Esophagus mucosa (tissue), 1 donor: ENCODE results near the gene CACNG6. TPM values are rescaled to one million over a fixed set of nuclear protein-coding genes. Genes with fewer than 3 reads are reported as not detected.
"Not testable (repeated sequence)": the region's sequence is repeated elsewhere in the genome, so short reads cannot be mapped to it uniquely, and the experiment has no call there.

Experiments used
- ATAC-seq: fragments of 200-7000 bp; cut with Tn5 transposase; one replicate; pipeline ENCODE4 v1.9.1; 2020
- total RNA-seq: library from RNA; stranded (reverse); gene quantifications from one replicate; pipeline ENCODE4 v1.2.4, GENCODE V29; 2023
- donor health status: DM: yes; HTN: yes; CAD: no.

The CACNG6 gene
- total RNA-seq: not detected

GRCh38 chr19:53991224-53992113 is at the start of gene CACNG6:
TSS of gene CACNG6 (plus strand) at chr19:53991637. CDS start at chr19:53992878, 1,241 bp downstream.
- no peak for ATAC-seq

DNA sequence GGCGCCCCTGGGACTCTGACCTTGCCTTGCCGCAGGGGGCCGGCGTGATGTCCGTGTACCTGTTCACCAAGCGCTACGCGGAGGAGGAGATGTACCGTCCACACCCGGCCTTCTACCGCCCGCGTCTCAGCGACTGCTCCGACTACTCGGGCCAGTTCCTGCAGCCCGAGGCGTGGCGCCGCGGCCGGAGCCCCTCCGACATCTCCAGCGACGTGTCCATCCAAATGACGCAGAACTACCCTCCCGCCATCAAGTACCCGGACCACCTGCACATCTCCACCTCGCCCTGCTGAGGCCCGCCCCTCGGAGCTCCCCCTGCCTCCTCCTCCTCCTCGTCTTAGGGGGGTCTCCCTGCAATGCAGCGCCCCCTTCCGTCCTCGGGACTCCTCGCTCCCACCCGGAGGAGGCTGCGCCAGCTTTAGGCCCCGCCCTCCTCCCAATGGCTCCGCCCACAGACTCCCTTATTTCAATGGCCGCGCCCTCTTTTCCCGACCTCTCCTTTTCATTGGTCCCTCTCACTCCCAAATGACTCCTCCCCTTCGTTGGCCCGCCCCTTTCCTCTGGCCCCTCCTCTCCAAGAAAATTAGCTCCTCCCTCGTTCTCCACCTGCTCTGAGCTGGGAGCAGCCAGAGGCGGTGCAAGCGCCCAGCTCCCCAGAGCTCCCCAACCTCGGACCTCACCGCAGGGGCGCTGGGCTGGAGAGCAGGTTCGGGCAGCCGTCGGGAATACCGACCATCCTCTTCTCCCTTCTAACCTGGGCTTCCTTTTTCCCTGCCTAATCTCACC is 49.2 kb upstream of the CACNG6 start:
- no peak for ATAC-seq

GRCh38 chr19:53944416-53944815 is 47.0 kb upstream of the CACNG6 start:
- ATAC-seq: no peak

DNA sequence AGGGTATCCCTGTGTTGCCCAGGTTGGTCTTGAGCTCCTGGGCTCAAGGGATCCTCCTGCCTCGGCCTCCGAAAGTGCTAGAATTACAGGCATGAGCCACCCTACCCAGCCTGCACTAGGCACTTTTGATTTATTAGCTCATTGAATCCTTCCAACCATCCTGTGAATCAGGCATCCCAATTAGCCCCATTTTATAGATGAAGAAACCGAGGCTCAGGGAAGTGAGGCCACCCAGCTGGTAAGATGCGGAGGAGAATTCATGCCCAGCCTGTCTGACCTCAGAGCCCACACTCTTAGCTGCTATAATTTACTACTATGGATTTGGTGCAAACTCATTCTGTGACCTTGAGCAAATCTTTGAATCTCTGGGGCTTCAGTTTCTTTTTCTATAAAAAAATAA is 46.5 kb upstream of the CACNG6 start:
- no peak for ATAC-seq

DNA sequence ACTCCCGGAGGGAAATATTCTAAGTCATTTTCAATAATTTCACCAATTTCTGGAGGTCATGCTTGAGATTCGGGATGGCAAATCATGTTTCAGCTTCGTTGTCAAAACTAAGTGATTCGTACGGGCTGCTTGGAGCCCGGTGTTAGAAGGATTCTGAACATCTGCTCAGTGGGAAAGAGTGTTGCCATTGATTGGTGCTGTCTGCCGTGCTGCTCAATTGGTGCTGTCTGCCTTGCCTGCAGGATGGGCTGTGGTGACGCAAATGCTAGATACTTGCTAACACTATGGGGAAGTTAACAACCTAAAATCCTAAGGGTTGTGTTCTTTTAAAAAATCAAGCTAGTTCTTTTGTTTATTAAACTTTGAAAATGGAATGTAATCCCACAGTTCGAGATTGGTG is 46.0 kb upstream of the CACNG6 start:
- no peak for ATAC-seq

GRCh38 chr19:53945998-53946397 is 45.4 kb upstream of the CACNG6 start:
- no peak for ATAC-seq

DNA sequence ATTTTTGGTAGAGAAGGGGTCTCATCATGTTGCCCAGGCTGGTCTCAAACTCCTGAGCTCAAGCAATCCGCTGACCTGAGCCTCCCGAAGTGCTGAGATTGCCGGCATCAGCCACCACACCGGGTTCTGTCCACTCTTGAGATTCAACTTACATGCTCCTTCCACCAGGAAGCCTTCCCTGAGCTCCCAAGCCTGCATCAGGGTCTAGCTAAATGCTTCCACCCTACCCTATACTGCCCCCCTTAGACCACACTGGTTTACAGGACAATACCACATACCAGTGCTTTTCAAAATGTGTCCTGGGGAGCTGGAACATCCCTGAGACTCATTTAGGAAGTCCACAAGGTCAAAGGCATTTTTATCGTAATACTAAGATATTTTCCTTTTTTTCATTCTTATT is 43.8 kb upstream of the CACNG6 start:
- ATAC-seq: no peak

DNA sequence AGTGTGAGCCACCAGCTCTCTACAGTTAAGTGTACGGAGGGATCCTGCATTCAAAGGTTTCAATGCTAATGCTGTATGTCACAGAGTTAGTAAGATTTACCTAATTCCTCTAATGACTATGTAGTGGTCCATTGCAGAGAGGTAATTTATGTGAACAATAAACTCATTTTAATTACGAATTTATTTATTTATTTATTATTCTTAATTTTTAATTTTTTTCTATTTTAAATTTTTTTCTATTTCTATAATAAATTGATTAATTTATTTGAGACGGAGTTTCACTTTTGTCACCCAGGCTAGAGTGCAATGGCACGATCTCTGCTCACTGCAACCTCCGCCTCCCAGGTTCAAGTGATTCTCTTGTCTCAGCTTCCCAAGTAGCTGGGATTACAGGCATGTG is 42.8 kb upstream of the CACNG6 start:
- not testable (repeated sequence) for ATAC-seq

- ATAC-seq: no peak
These were observed 40.0 kb upstream of the CACNG6 start for GRCh38 chr19:53951436-53951835.

DNA sequence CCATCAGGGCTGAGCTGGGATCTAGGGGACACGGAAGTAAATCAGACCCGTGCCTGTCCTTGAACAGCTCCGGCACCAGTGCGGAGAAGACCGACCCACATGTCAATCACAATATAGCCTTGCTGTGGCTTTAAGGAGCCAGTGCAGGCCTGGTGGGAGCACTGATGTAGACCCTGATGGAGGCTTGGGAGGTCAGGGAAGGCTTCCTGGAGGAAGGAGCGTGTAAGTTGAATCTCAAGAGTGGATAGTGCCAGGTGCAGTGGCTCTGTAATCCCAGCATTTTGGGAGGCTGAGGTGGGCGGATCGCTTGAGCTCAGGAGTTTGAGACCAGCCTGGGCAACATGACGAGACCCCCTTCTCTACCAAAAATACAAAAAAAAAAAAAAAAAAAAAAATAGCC is 39.5 kb upstream of the CACNG6 start:
- ATAC-seq: no peak

- no peak for ATAC-seq
These were observed 38.1 kb upstream of the CACNG6 start for GRCh38 chr19:53953383-53953782.

- no peak for ATAC-seq
These were observed 33.8 kb upstream of the CACNG6 start for GRCh38 chr19:53957448-53958167.

GRCh38 chr19:53958168-53958571 is 33.3 kb upstream of the CACNG6 start:
- no peak for ATAC-seq

DNA sequence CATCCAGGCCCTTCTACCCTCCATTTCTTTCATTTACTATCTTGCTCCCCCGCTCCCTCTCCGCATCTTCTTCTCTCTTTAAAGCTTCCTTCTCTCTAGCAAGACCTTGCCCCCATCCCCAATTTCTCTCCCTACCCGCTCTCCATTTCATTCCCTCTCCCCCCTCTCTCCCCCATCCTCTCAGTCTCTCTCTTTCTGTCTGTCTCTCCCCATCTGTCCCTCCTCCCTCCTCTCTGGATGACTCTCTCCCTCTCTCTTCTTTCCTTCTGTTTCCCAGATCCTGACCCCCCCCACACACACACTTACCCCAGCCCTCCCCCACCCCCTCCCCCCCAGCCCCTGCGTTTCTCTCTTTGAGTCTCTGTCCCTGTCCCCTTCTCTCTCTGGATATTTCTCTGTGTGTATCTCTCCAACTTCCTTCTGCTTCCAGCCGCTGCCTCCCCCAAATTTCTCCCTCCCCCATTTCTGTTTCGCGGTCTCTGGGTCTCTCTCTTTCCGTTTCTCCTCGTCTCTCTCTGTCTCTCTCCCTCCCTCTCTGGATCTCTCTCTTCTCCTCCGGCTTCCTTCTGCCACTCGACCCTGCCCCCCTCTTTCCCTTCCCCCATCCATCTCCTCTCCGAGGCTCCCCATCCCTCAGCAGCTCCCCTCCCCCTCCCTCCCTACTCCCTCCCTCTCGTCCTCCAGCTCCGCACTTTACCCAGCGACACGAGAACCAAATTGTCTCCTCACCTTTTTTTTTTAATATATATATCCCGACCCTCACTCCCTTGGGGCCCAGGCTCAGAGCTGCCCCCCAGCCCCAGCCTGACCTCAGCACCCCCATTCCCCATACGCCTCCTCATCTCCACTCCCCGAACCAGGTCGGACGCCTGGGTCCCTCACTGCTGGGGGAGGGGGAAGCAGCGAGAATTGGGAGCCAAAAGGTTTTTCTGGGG is 32.3 kb upstream of the CACNG6 start:
- ATAC-seq: no peak

GRCh38 chr19:53960187-53960586 is 31.2 kb upstream of the CACNG6 start:
- no peak for ATAC-seq

GRCh38 chr19:53960886-53961285 is 30.6 kb upstream of the CACNG6 start:
- no peak for ATAC-seq

GRCh38 chr19:53961523-53962356 is 29.7 kb upstream of the CACNG6 start:
- ATAC-seq: no peak

DNA sequence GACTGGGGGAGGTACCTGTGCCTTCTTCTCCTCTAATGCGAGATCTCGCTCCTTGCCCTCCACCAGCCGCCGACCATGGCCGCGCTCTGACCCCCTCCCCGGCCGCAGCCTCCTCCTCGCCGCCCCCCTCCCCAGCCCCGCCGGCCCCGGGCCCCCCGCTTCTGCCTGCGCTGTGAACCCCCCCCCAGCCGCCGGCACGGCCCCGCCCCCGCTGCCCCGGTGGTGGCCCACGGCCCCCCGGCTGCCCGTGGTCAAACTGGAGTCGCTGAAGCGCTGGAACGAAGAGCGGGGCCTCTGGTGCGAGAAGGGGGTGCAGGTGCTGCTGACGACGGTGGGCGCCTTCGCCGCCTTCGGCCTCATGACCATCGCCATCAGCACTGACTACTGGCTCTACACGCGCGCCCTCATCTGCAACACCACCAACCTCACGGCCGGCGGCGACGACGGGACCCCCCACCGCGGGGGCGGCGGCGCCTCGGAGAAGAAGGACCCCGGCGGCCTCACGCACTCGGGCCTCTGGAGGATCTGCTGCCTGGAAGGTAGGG is 28.5 kb upstream of the CACNG6 start, which contains the start of gene CACNG8:
TSS of gene CACNG8 (plus strand) at position 51 of the 545 bp plus-strand sequence.
- ATAC-seq: no peak

DNA sequence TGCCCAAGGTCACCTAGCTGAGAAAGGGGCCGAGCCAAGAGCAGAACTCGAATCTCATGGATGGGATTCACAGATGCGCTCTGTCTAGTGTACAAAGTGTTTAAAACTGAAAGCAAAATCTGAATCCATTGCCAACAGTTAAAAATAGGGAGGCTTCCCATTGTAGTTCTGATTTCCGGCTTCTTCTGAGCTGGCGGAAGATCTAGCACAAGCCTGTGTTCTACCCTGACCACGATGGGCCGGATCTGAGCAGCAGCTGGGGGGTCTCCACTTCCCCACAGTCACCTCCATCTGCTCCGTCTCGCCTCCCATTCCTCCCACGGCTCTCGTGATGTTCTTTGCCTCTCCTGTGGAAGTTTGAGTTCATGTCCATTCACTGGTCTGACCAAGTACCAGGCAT is 26.3 kb upstream of the CACNG6 start:
- no peak for ATAC-seq

GRCh38 chr19:53966931-53967330 is 24.5 kb upstream of the CACNG6 start:
- ATAC-seq: no peak

GRCh38 chr19:53969366-53969765 is 22.1 kb upstream of the CACNG6 start:
- no peak for ATAC-seq
